Hepatocyte (in vitro differentiated cells): Measurements from ENCODE around the gene CENPP.

Source experiments
- EZH2 ChIP-seq: fragments of 200-600 bp; sonication (generic); IDR thresholded peaks from 2 replicates; pipeline ENCODE4 v1.6.1; 2016; ENCODE audit warnings: antibody characterized with exemption, mild to moderate bottlenecking, borderline replicate concordance
- EZH2phosphoT487 ChIP-seq: fragments of 200-600 bp; sonication (generic); IDR thresholded peaks from one replicate; pipeline ENCODE4 v1.6.1; 2018; ENCODE audit warnings: antibody characterized with exemption, mild to moderate bottlenecking, low read depth, moderate library complexity; ENCODE audit not compliant: unreplicated experiment, severe bottlenecking
- TF ChIP-seq, protein P1 (sequence below): fragments of 200-600 bp; sonication (generic); IDR thresholded peaks from 2 replicates; pipeline ENCODE4 v1.5.1; 2016; ENCODE audit warnings: antibody characterized with exemption, mild to moderate bottlenecking; ENCODE audit not compliant: poor library complexity

DNA sequence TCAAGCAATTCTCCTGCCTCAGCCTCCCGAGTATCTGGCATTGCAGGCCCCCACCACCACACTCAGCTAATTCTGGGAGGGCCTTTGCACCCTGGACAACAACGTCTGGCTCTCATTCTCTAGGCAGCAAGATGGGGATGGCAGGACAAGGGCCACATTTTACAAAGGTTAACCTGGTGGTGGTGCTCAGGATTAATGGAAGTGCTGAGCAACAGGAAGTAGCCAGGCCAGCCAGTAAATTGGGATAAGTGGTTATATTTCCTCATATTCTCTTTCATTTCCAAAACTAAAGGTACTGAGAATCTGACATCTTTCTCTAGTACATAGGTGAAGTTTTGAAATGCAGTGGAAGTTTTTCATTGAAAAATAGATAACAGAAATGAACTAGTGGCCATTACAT lies 181.3 kb downstream of the CENPP start:
- TF ChIP-seq, protein P1, sequence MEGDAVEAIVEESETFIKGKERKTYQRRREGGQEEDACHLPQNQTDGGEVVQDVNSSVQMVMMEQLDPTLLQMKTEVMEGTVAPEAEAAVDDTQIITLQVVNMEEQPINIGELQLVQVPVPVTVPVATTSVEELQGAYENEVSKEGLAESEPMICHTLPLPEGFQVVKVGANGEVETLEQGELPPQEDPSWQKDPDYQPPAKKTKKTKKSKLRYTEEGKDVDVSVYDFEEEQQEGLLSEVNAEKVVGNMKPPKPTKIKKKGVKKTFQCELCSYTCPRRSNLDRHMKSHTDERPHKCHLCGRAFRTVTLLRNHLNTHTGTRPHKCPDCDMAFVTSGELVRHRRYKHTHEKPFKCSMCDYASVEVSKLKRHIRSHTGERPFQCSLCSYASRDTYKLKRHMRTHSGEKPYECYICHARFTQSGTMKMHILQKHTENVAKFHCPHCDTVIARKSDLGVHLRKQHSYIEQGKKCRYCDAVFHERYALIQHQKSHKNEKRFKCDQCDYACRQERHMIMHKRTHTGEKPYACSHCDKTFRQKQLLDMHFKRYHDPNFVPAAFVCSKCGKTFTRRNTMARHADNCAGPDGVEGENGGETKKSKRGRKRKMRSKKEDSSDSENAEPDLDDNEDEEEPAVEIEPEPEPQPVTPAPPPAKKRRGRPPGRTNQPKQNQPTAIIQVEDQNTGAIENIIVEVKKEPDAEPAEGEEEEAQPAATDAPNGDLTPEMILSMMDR, result no peak
- TF ChIP-seq EZH2, result no peak
- no peak for TF ChIP-seq EZH2phosphoT487
